Uterus (tissue), 2 donors: Measurements from ENCODE around the gene FAM217B.

Experiments used
- CTCF ChIP-seq, 4 experiments: fragments of 200-600 bp in 2 of 4; fragments of 450-650 bp in 2 of 4; sonication (generic) in 2 of 4; IDR thresholded peaks; one replicate each; pipeline ENCODE4 v1.5.1; 2016 to 2019; ENCODE audit warnings: antibody characterized with exemption in 4 of 4, mild to moderate bottlenecking in 2 of 4, moderate library complexity in 1 of 4
- POLR2A ChIP-seq, 2 donors: fragments of 450-650 bp; IDR thresholded peaks; one replicate each; pipeline ENCODE4 v1.6.1; 2016; ENCODE audit warnings: antibody characterized with exemption in 2 of 2, mild to moderate bottlenecking in 1 of 2, moderate library complexity in 1 of 2

DNA sequence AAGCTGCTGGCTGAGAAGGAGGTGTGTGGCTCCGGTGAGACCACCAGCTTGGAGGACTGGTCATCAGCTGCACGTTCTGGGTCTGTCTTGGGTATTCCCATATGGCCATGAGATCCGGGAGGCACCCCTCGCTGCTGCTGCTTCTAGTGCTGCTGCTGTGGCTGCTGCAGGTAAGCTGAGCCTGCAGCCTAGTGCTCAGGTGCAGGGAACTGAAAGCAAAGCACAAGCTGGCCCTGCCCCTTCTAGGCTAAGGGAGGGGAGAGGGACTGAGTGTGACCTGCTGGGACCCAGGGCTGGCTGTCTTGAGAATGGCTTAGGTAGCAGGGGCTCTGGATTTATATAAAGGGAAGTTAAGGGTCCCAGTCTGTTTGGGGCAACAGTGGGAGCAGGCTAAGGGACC lies 18.4 kb downstream of the FAM217B start:
- TF ChIP-seq CTCF (IDR thresholded peaks at IDR 0.05), result no peak
- TF ChIP-seq POLR2A (IDR thresholded peaks at IDR 0.05), result no peak
